Tibial artery (tissue), 4 donors: Measurements from ENCODE around the gene PDE4B.

Experiments
- DNase-seq, 2 donors: peaks; one replicate each; pipeline ENCODE4 v3.0.0-alpha.2; 2019
- H3K27ac ChIP-seq, 2 donors: fragments of 200-600 bp; sonication (generic) in 1 of 2; 1 replicate in 1 of 2; 2 replicates in 1 of 2; pipeline ENCODE4 v1.5.1; 2018 to 2019; ENCODE audit warnings: mild to moderate bottlenecking in 1 of 2
- H3K27me3 ChIP-seq, 2 donors: fragments of 200-600 bp; sonication (generic) in 1 of 2; one replicate each; pipeline versions ENCODE4 v1.5.1 to v1.6.0; 2016 to 2019
- H3K36me3 ChIP-seq, 3 donors: fragments of 200-600 bp; sonication (generic) in 2 of 3; one replicate each; pipeline ENCODE4 v1.5.1; 2016 to 2019; ENCODE audit warnings: mild to moderate bottlenecking in 2 of 3
- H3K4me1 ChIP-seq, 4 donors: fragments of 200-600 bp; sonication (generic) in 2 of 4; 1 replicate in 3 of 4; 2 replicates in 1 of 4; pipeline ENCODE4 v1.5.1; 2016 to 2019
- H3K4me3 ChIP-seq, 2 donors: fragments of 200-600 bp; sonication (generic) in 1 of 2; 1 replicate in 1 of 2; 2 replicates in 1 of 2; pipeline ENCODE4 v1.5.1; 2018 to 2019; ENCODE audit warnings: mild to moderate bottlenecking in 2 of 2
- H3K9me3 ChIP-seq, 3 donors: fragments of 200-600 bp; sonication (generic) in 1 of 3; one replicate each; pipeline ENCODE4 v1.5.1; 2016 to 2019
- CTCF ChIP-seq, 2 experiments: fragments of 200-600 bp in 1 of 2; fragments of 450-650 bp in 1 of 2; IDR thresholded peaks; one replicate each; pipeline ENCODE4 v1.5.1; 2017 to 2019; ENCODE audit warnings: antibody characterized with exemption in 2 of 2, mild to moderate bottlenecking in 1 of 2, moderate library complexity in 1 of 2
- intact Hi-C: fragments of 100-400 bp; cut with DNase I; formaldehyde crosslinking; loops from one replicate; pipeline ENCODE4 v1.15.0; 2023; ENCODE audit warnings: low total_unique reads

PDE4B gene

GRCh38 chr1:65832296-65832695 lies 39.6 kb downstream of the PDE4B start:
- no peaks in the 10 kb centered on the region for H3K36me3 ChIP-seq
- no peaks in the 10 kb centered on the region for H3K27me3 ChIP-seq
- no peak overlapping the region for H3K4me3 ChIP-seq
- intact Hi-C loops: no loop called here
- H3K9me3 ChIP-seq: no peaks in the 10 kb centered on the region
- no peak overlapping the region for H3K27ac ChIP-seq
- no peak for TF ChIP-seq CTCF (IDR thresholded peaks at IDR 0.05)
- no peak for DNase-seq
- H3K4me1 ChIP-seq: no peaks in the 10 kb centered on the region

DNA sequence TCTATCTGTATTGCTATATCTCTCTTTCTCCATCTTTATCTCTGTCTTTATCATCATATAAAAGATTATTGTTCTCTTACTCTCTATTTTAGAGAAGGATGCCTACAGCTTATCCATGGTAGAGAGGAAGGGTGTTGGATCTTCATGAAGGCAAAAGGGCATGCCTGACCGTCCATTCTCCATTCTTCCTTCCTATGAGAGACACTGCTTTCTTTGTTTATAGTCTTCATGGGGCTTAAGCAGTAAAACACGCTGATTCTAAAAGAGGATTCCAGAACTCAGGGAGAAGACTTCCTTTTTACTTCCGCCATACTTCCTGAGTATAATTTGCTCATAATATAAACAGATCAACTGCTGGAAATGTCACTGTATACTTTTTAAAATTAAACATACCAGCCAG lies 44.0 kb downstream of the PDE4B start:
- no peak for DNase-seq
- no peak for TF ChIP-seq CTCF (IDR thresholded peaks at IDR 0.05)
- Histone ChIP-seq H3K4me3 (no peak overlapping the region), H3K4me1 (no peaks in the 10 kb centered on the region), H3K9me3 (no peaks in the 10 kb centered on the region), H3K36me3 (no peaks in the 10 kb centered on the region), H3K27ac (no peak overlapping the region), H3K27me3 (no peaks in the 10 kb centered on the region)
- intact Hi-C loops: no loop called here

DNA sequence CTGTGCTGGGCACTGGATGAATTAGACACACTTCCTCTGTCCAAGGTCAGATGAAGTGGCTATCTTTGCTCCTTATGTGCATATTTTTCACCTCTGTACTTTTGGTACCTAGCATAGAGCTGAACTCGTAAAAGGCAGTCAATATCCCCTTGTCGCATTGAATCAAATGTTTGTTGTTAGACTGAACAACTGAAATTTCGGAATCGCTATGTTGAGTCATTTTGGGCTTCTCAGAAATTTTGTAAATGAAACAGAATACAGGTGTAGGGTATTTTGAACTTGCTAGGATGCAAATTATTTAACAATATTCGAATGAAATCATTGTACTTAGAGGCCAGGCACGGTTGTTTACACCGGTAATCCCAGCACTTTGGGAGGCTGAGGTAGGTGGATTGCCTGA lies 48.0 kb downstream of the PDE4B start:
- DNase-seq: no peak
- TF ChIP-seq CTCF (IDR thresholded peaks at IDR 0.05): no peak
- Histone ChIP-seq H3K4me1 (no peaks in the 10 kb centered on the region), H3K9me3 (no peaks in the 10 kb centered on the region), H3K27ac (no peak overlapping the region), H3K27me3 (no peaks in the 10 kb centered on the region), H3K4me3 (no peak overlapping the region), H3K36me3 (no peaks in the 10 kb centered on the region)
- intact Hi-C loops: no loop called here

GRCh38 chr1:65844296-65844695 lies 51.6 kb downstream of the PDE4B start:
- Histone ChIP-seq H3K4me1 (no peaks in the 10 kb centered on the region), H3K36me3 (no peaks in the 10 kb centered on the region), H3K27ac (no peak overlapping the region), H3K4me3 (no peak overlapping the region), H3K27me3 (no peaks in the 10 kb centered on the region), H3K9me3 (peaks cover 0 to 8% (median 8%) of the 10 kb centered on the region in 3 donors)
- intact Hi-C loops: no loop called here
- no peak for DNase-seq
- TF ChIP-seq CTCF (IDR thresholded peaks at IDR 0.05): no peak

DNA sequence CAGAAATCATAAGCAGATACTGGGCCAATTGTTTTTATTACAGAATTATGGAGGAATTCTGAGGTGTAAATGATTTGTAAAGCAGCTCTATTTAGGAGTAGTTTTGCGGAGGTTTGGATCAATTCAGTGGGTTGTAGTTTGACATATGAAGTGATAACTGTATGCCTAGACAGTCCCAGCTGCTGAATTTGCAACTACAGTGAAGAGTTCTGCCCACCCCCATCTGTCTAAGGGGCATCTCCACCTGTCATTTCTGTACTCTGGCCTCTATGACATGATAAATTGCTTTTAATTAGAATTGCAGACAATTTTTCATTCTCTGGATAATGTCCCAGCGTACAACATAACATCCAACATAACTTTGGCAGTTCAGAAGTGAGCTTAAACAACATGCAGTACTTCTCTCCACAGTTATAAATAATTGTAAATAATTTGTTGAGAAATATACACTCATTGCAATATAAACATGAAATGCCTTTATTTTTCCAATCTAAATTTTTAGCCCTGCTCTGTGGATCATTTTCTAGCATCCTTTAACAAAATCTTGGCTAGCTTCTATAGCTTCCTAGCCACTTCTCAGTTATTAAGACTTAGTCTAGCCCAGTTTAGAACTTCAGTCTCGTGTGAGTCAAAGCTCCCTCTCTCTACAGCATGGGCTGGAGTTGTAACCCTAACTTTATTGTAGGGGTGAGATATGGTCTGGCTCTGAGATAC lies 52.3 kb downstream of the PDE4B start:
- no peaks in the 10 kb centered on the region for H3K27me3 ChIP-seq
- no peaks in the 10 kb centered on the region for H3K4me1 ChIP-seq
- peaks cover 0 to 15% (median 8%) of the 10 kb centered on the region in 3 donors for H3K9me3 ChIP-seq
- intact Hi-C loops: no loop called here
- no peak for DNase-seq
- no peak for TF ChIP-seq CTCF (IDR thresholded peaks at IDR 0.05)
- no peak overlapping the region for H3K27ac ChIP-seq
- no peaks in the 10 kb centered on the region for H3K36me3 ChIP-seq
- H3K4me3 ChIP-seq: no peak overlapping the region
